OCI-LY3 (cell line): Measurements from ENCODE around the gene PRSS56.

Experiments
- H2AFZ ChIP-seq: fragments of 200-600, 300-600 bp; shearing (Covaris generic); 2 replicates; pipeline ENCODE4 v1.6.0; 2014; ENCODE audit warnings: antibody characterized with exemption, low read depth, low read length
- H3K27ac ChIP-seq: fragments of 200-600, 300-600 bp; sonication (generic); 2 replicates; pipeline ENCODE4 v1.5.1; 2014; ENCODE audit warnings: mild to moderate bottlenecking, low read length, moderate library complexity, mixed read lengths
- H3K27me3 ChIP-seq: fragments of 200-600, 300-600 bp; sonication (generic); 2 replicates; pipeline ENCODE4 v1.6.1; 2014; ENCODE audit warnings: low read depth, low read length, mixed read lengths
- H3K36me3 ChIP-seq: fragments of 200-600, 300-600 bp; sonication (generic); replicated peaks from 2 replicates; pipeline ENCODE3; 2014; ENCODE audit warnings: low read depth, low read length, mixed read lengths
- H3K4me1 ChIP-seq: fragments of 300-600, 200-600 bp; sonication (generic); 2 replicates; pipeline ENCODE4 v1.6.1; 2014; ENCODE audit warnings: low read length, mixed read lengths
- H3K4me2 ChIP-seq: fragments of 200-600, 300-600 bp; sonication (generic); 2 replicates; pipeline ENCODE4 v1.6.1; 2014; ENCODE audit warnings: low read length, mixed read lengths
- H3K4me3 ChIP-seq: fragments of 300-600, 200-600 bp; sonication (generic); 2 replicates; pipeline ENCODE4 v1.5.1; 2014; ENCODE audit warnings: antibody characterized with exemption, mild to moderate bottlenecking, low read length, moderate library complexity
- H3K79me2 ChIP-seq: fragments of 300-600, 200-600 bp; shearing (Covaris generic); 2 replicates; pipeline ENCODE4 v1.6.1; 2014; ENCODE audit warnings: mild to moderate bottlenecking, low read length, mixed read lengths
- H3K9ac ChIP-seq: fragments of 300-600, 200-600 bp; shearing (Covaris generic); 2 replicates; pipeline ENCODE4 v1.6.0; 2014; ENCODE audit warnings: mild to moderate bottlenecking, low read length, moderate library complexity
- H3K9me3 ChIP-seq: fragments of 200-600, 300-600 bp; shearing (Covaris generic); 2 replicates; pipeline ENCODE4 v1.6.1; 2014; ENCODE audit warnings: low read length, mixed read lengths; ENCODE audit not compliant: insufficient read depth
- H4K20me1 ChIP-seq: fragments of 200-600, 300-600 bp; sonication (generic); 2 replicates; pipeline ENCODE4 v1.6.1; 2016; ENCODE audit warnings: low read length, mixed read lengths; ENCODE audit not compliant: insufficient read depth
- CTCF ChIP-seq: fragments of 200-600, 300-600 bp; sonication (generic); IDR thresholded peaks from 2 replicates; pipeline ENCODE4 v1.5.1; 2014; ENCODE audit warnings: antibody characterized with exemption, low read length, low read depth
- EZH2phosphoT487 ChIP-seq: fragments of 200-600 bp; shearing (Covaris generic); IDR thresholded peaks from 2 replicates; pipeline ENCODE4 v1.6.1; 2018; ENCODE audit warnings: antibody characterized with exemption, mixed run types, low read depth

Gene PRSS56

GRCh38 chr2:232526372-232526941 is 6.3 kb downstream of the PRSS56 start:
- no peak overlapping the region for H3K27ac ChIP-seq
- no peaks in the 10 kb centered on the region for H4K20me1 ChIP-seq
- H3K9ac ChIP-seq = no peak overlapping the region
- H3K4me3 ChIP-seq = no peak overlapping the region
- H3K4me2 ChIP-seq = no peak overlapping the region
- no peaks in the 10 kb centered on the region for H3K27me3 ChIP-seq
- H3K79me2 ChIP-seq = no peaks in the 10 kb centered on the region
- H3K4me1 ChIP-seq = no peaks in the 10 kb centered on the region
- no peaks in the 10 kb centered on the region for H3K9me3 ChIP-seq
- H3K36me3 ChIP-seq = no peaks in the 10 kb centered on the region
- H2AFZ ChIP-seq = no peak overlapping the region
- TF ChIP-seq EZH2phosphoT487 (no peak), CTCF (no peak)

- TF ChIP-seq CTCF = no peak
- no peak for TF ChIP-seq EZH2phosphoT487
- no peaks in the 10 kb centered on the region for H3K27me3 ChIP-seq
- no peak overlapping the region for H3K9ac ChIP-seq
- H3K9me3 ChIP-seq = no peaks in the 10 kb centered on the region
- no peaks in the 10 kb centered on the region for H3K79me2 ChIP-seq
- H3K36me3 ChIP-seq = no peaks in the 10 kb centered on the region
- no peak overlapping the region for H3K4me2 ChIP-seq
- H3K27ac ChIP-seq = no peak overlapping the region
- H3K4me1 ChIP-seq = no peaks in the 10 kb centered on the region
- H4K20me1 ChIP-seq = no peaks in the 10 kb centered on the region
- no peak overlapping the region for H3K4me3 ChIP-seq
- H2AFZ ChIP-seq = no peak overlapping the region
Observed at GRCh38 chr2:232527905-232528470, 7.8 kb downstream of the PRSS56 start.

GRCh38 chr2:232528746-232529460 is 8.7 kb downstream of the PRSS56 start:
- Histone ChIP-seq H3K27ac (no peak overlapping the region), H3K36me3 (no peaks in the 10 kb centered on the region), H3K9ac (no peak overlapping the region), H3K79me2 (no peaks in the 10 kb centered on the region), H3K4me3 (no peak overlapping the region), H2AFZ (no peak overlapping the region), H4K20me1 (no peaks in the 10 kb centered on the region), H3K4me2 (no peak overlapping the region), H3K4me1 (no peaks in the 10 kb centered on the region), H3K9me3 (no peaks in the 10 kb centered on the region), H3K27me3 (no peaks in the 10 kb centered on the region)
- TF ChIP-seq EZH2phosphoT487 (no peak), CTCF (no peak)

GRCh38 chr2:232529806-232530547 is 9.8 kb downstream of the PRSS56 start:
- H3K4me1 ChIP-seq = no peaks in the 10 kb centered on the region
- no peak overlapping the region for H3K4me3 ChIP-seq
- H3K36me3 ChIP-seq = no peaks in the 10 kb centered on the region
- no peaks in the 10 kb centered on the region for H3K79me2 ChIP-seq
- H3K27me3 ChIP-seq = no peaks in the 10 kb centered on the region
- TF ChIP-seq CTCF = no peak
- no peak overlapping the region for H2AFZ ChIP-seq
- H3K27ac ChIP-seq = no peak overlapping the region
- no peaks in the 10 kb centered on the region for H4K20me1 ChIP-seq
- H3K9me3 ChIP-seq = no peaks in the 10 kb centered on the region
- no peak overlapping the region for H3K9ac ChIP-seq
- H3K4me2 ChIP-seq = no peak overlapping the region
